Measurements from ENCODE around the gene LGALS13.
A peak's percentile ranks its signal among the peaks of the same experiment; 100 is the strongest.
"Not testable (repeated sequence)": the region's sequence is repeated elsewhere in the genome, so short reads cannot be mapped to it uniquely, and the experiment has no call there.

LGALS13 gene

DNA sequence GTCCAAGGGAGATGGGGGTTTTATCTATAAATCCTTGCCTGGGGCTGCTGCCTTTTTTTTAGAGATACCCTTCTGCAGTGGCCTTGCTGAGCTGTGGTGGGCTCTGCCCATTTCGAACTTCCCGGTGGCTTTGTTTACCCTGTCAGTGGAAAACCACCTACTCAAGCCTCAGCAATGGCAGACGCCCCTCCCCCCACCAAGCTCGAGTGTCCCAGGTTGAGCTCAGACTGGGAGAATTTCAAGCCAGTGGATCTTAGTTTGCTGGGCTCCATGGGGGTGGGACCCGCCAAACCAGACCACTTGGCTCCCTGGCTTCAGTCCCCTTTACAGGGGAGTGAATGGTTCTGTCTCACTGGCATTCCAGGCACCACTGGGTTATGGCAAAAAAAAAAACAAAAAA is 21.6 kb downstream of the LGALS13 start:
- no peak for DNase-seq

GRCh38 chr19:39627631-39628030 is 25.3 kb downstream of the LGALS13 start:
- DNase-seq: not testable (repeated sequence)

DNA sequence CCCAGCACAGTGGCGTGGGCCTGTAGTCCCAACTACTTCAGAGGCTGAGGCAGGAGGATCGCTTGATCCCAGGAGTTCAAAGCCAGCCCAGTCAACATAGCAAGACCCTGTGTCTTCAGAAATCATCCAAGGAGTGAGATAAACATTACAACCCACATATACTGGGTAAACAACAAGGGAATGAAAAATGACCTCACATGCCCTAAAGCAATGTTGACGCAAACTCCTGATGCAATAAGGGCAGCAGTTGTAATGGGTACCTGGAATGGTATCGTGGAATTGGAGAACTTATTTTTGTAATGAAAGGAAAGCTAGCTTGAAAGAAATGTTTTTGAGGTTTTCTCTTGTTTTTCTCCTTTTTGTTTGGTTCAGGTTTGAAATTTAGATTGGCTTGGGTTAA is 28.9 kb downstream of the LGALS13 start:
- DNase-seq: no peak

DNA sequence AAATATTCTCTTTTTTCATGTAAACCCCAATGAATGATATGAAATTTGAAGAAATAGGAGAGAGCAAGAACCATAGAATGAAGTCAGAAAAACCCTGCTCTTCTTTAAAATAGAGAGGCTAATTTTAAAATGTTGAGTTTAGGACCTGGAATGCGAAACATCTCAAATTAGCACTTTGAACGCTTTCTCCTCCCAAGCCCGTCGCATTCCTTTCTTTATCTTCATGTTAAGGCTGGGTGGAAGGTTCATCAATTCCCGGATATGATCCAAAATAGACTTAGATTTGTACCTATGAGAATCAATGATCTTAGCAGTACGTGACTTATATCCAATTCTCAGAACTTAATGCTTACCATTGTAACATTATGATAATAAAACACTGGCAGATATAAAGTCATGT is 29.3 kb downstream of the LGALS13 start:
- no peak for DNase-seq

GRCh38 chr19:39637891-39638290 is 35.6 kb downstream of the LGALS13 start:
- DNase-seq: no peak

- DNase-seq: no peak
Measured at GRCh38 chr19:39641773-39642172, 39.4 kb downstream of the LGALS13 start.

DNA sequence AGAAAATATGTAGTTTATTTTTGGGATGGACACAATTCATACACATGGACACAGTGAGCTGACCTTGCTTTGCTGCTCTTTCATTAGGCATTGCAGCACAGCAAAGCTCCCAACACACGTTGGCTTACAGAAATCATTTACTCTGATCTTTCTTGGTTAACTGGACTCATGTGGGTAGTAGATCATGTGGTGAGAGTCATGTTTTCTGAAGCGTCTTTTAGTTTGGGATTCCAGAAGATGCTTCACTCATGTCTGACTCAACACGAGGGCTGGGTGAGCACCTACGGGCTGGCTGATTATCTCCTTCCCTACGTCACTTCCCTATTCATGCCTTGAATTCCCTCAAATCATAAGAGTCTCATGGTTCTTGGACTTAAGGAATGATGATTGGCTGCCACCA is 41.3 kb downstream of the LGALS13 start:
- DNase-seq: no peak

- DNase-seq: peak; percentile 23 to 30
Measured at GRCh38 chr19:39645800-39646411, 43.6 kb downstream of the LGALS13 start.

DNA sequence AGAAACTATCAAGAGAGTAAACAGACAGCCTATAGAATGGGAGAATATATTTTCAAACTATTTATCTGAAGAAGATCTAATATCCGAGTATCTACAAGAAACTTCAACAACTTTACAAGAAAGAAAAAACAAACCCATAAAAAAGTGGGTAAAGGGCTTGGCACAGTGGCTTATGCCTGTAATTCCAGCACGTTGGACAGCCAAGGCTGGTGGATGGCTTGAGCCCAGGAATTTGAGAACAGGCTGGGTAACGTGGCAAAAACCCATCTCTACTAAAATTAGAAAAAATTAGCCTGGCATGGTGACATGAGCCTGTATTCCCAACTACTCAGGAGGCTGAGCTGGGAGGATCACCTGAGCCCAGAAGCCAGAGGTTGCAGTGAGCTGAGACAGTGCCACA is 45.6 kb downstream of the LGALS13 start:
- no peak for DNase-seq

- no peak for DNase-seq
Measured at GRCh38 chr19:39655613-39656012, 53.3 kb downstream of the LGALS13 start, which contains the start of gene LGALS16. LGALS16 (plus strand) TSS chr19:39655913; CDS start chr19:39655962, 49 bp downstream.

Data from activated CD4-positive, alpha-beta T cell treated with anti-CD3 and anti-CD28 coated beads, Interleukin-2, amount 50 U/mL, for 48 hours (primary cell).